Hematopoietic multipotent progenitor cell (in vitro differentiated cells): ENCODE measurements around the gene GARRE1. TPM values are rescaled to one million over a fixed set of nuclear protein-coding genes. Genes with fewer than 3 reads are reported as not detected.

Experiments
- DNase-seq, 3 donors: peaks; one replicate each; pipeline ENCODE4 v3.0.0-alpha.2; 2011 to 2015; ENCODE audit warnings: low read depth in 2 of 3, low spot score in 2 of 3
- total RNA-seq: library from RNA; depleted of rRNA; stranded (reverse); fragments of >200 nt; gene quantifications from one replicate; pipeline ENCODE4 v1.2.3, GENCODE V29; 2012

Gene GARRE1
- total RNA-seq, 1 donor: 7.3 TPM

DNA sequence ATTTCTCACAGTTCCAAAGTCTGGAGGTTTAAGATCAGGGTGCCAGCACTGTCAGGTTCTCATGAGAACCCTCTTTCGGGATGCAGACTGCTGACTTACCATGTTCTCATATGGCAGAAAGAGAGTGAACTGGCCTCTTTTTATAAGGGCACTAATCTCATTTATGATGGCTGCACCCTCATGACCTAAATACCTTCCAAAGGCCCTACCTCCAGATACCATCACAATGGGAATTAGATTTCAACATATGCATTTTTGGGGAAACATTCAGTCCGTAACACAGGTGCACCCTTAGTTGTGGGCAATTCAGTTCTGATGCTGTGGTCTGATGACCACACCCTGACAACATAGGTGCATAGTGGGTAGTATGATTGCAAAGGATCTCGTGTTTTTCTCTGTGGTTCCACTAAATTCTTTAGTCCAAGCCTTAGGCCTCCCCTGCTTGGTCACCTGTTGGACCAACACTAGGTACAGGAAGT is 33.3 kb downstream of the GARRE1 start:
- DNase-seq: no peak

DNA sequence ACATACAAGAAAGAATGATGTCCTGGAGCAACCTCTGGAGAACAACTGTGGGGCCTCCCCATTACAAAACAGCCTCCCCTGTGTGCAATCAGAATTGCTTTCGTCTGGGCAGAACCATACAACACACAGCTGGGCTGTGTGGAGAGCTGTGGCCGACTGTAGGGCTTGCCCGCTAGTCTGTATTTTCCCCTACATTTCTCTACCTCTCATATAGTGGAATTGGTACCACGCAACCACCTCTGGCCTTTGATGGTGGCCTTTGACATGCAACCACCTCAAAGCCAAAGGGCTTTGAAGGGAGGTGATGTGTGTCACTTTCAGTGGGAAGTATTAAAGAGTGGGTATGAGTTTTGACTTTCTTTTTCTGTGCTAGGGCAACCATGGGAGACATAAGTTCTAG is 34.0 kb downstream of the GARRE1 start:
- no peak for DNase-seq

DNA sequence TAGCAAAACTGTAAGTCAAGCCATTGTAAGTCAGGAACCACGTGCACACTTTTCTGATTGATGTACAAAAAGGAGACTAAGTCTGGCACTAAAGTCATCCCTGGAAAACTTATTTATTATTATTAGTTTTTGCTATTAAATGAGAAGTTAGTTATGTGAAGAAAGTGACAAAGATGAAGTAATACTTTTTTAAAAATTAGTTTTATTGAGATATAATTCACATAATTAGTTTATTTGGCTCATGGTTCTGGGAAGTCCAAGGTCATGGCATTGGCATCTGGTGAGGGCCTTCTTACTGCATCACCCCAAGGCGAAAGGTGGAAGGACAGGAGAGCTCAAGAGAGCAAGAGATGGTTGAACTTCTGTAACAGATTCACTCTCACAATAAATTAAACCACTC is 36.9 kb downstream of the GARRE1 start:
- DNase-seq: no peak

DNA sequence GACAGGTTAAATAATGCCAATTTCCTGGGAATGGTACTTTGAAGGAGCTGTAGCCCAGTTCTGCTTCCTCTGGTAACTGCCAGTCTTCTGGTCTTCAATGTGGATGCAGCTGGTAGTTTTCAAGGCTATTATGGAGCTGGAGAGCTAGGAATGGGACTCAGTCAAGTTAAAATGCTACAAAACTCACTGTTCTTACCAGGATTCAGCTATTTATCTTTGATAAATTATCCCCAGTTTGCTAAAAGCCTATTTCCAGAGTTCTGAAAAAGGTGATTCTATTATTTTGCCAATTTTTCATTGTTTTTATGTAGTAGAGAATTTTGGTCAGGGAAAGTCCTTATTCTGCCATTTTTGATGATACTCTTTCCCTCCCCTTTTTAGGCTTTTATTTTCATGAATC is 40.7 kb downstream of the GARRE1 start:
- no peak for DNase-seq

DNA sequence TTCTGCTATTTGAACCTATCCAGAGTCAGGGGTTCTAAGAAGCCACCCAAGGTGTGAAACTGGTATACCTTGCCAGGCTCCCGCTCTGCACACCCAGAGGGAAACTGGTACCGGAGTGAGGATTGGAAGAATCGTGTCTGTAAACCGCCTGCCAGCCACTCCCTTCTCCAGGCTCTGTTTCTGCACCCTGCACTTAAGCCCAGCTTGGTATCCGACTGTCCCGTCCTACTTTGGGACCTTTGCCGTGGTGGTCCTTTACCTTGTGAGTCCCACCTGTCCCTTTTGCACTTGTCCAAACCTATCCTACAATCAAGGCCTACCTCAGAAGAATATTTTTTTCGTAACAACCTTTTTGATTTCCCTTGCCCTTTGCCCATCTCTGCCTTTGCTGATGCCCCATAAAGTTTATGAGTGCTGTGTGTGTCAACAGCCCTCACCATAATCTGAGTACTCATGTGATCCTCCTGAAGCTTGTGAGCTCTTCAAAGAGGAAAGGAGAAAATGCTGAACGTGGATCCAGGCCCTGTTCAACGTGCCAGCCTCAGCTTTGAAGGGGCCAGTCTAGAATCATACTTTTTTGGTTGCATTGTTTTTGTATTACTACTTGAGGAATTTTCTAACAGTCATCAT is 44.7 kb downstream of the GARRE1 start:
- no peak for DNase-seq

DNA sequence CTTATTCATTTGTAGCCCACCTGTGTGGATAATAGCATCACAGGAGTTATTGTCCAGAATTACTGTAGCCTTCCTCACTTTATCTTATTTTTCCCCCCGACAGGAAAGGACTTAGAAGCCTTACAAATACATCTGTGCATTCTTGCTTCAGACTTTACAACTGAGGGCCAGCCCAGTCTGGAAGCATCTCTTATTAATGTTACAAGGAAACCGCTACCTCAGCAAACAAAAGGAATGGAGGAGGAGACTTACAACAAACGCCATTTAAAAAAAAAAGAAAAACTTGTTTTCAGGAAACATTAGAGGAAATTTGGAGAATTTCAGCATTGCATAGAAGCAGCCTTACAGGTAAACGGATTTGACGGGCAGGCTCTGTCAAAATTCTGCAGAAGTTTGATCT is 45.2 kb downstream of the GARRE1 start:
- no peak for DNase-seq

DNA sequence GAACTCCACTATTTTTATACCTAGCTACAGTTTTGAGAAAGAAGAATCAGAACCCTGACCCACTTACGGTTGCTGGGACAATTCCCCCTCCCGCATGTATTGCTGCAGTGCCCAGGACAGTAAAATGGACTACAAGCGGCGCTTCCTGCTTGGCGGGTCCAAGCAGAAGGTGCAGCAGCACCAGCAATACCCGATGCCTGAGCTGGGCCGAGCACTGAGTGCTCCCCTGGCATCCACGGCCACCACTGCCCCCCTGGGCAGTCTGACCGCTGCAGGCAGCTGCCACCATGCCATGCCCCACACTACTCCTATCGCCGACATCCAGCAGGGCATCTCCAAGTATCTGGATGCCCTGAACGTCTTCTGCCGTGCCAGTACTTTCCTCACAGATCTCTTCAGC is 46.0 kb downstream of the GARRE1 start:
- DNase-seq: no peak

DNA sequence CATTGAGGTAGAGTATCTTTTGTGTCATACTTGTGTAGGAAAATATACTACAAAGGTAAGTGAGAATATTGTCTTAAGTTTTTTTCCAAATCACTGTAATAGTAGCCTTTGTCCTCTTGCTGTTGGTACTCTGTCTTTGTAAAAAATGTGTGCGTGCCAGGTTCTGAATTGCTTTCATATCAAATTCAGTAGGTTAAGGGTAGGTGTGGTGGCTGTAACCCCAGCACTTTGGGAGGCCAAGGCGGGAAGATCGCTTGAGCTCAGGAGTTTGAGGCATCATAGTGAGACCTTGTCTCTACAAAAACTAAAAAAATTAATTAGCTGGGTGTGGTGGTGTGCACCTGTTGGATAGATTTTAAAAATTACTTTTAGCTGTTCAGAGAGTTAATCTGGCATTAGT is 46.6 kb downstream of the GARRE1 start:
- DNase-seq: no peak

Other genes with a start within 250 kb of the GARRE1 start
- gene LSM14A, start 82.0 kb upstream of the GARRE1 start, total RNA-seq: 134 TPM
- gene GPI, start 110.6 kb downstream of the GARRE1 start, total RNA-seq: 155 TPM
- gene PDCD2L, start 149.8 kb downstream of the GARRE1 start, total RNA-seq: 16.2 TPM
- gene UBA2, start 173.8 kb downstream of the GARRE1 start, total RNA-seq: 53.3 TPM
- under 0.01 TPM for gene WTIP, start 227.2 kb downstream of the GARRE1 start, total RNA-seq